GM13976 (cell line): Measurements from ENCODE around the gene SLC25A5.
A peak's percentile ranks its signal among the peaks of the same experiment; 100 is the strongest.

Experiments
- DNase-seq: peaks from one replicate; pipeline ENCODE4 v3.0.0; 2012; ENCODE audit warnings: low spot score
- in situ Hi-C: fragments of 300-500 bp; cut with MboI; formaldehyde crosslinking; loops from one replicate; pipeline ENCODE4 v1.12.0; 2022; ENCODE audit warnings: low sequenced_read_pairs, mixed read lengths, inconsistent platforms; ENCODE audit not compliant: unreplicated experiment
- TF ChIP-seq, protein P1 (sequence below): IDR thresholded peaks from 2 replicates; pipeline ENCODE4 v1.5.1; 2012; ENCODE audit warnings: borderline replicate concordance, mild to moderate bottlenecking; ENCODE audit not compliant: insufficient read depth; ENCODE audit errors: extremely low read depth, missing control alignments, control extremely low read depth

The SLC25A5 gene

DNA sequence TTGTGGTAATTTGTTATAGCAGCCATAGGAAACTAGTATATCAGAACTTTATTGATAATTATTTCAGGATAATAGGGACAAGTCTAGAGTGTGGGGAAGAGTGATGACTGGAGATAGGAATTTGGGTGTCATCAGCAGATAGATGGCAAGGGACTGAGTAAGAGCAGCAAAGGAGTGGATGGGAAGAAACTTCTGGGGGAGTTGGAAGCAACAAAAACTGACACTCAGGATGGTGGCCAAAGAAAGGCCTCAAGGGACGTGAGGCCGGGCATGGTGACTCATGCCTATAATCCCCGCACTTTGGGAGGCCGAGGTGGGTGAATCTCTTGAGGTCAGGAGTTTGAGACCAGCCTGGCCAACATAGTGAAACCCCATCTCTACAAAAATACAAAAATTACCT lies 9.1 kb upstream of the SLC25A5 start:
- in situ Hi-C loops, result no loop called here
- no peak for DNase-seq
- TF ChIP-seq, protein P1, sequence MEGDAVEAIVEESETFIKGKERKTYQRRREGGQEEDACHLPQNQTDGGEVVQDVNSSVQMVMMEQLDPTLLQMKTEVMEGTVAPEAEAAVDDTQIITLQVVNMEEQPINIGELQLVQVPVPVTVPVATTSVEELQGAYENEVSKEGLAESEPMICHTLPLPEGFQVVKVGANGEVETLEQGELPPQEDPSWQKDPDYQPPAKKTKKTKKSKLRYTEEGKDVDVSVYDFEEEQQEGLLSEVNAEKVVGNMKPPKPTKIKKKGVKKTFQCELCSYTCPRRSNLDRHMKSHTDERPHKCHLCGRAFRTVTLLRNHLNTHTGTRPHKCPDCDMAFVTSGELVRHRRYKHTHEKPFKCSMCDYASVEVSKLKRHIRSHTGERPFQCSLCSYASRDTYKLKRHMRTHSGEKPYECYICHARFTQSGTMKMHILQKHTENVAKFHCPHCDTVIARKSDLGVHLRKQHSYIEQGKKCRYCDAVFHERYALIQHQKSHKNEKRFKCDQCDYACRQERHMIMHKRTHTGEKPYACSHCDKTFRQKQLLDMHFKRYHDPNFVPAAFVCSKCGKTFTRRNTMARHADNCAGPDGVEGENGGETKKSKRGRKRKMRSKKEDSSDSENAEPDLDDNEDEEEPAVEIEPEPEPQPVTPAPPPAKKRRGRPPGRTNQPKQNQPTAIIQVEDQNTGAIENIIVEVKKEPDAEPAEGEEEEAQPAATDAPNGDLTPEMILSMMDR, result no peak

DNA sequence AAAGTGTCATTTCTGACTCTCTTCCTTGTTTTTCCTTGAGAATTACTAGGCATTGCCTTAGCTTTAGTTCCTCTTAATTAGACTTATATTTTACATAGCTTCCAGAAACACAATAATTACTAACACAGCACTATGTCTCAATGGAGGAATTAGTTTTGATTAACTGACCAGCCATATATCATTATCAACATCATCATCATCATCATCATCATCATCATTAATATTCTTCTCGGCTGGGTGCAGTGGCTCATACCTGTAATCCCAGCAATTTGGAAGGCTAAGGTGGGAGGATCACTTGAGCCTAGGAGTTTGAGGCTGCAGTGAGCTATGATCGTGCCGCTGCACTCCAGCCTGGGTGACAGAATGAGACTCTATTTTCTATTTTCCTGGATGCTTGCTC lies 2.7 kb upstream of the SLC25A5 start:
- in situ Hi-C loops, result no loop called here
- TF ChIP-seq, protein P1, result no peak
- no peak for DNase-seq

DNA sequence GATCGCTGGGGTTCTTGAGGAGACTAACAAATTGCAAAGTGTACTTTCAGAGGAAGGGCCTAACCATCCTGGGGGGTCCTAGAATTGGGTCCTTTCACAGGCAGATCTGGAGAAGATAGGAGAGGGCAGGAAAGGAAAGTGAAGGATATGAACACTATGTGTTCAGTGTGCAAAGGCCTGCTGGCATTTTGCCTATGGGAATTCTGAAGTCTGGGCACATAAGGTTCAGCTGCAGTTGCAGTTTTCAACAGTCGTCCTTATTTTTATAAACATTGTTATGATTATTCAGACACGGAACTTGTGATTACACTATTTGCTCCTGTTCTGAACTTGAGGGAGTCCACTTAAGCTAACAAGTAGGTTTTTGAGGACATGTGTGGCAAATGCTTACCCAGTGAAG lies 1.3 kb upstream of the SLC25A5 start:
- in situ Hi-C loops, result no loop called here
- DNase-seq, result no peak
- TF ChIP-seq, protein P1, result no peak

DNA sequence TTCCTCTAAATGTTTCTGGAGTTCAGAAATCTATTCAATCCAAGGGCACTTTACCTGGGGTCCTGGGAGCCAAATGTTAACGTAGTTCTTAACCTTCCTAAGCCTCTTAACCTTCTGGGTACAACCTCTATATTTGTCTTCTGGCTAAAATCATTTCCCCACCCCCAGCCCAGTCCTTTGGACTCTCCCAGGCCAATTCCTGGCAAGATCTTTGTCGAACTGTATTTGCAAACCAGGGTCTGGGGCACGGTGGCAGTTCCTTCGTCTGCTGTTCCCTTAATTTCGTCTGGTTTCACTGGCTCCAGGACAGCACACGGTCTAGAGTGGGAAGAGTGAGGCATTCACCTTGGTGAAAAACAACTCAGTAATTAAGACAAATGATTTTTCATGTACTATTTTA lies 811 bp upstream of the SLC25A5 start:
- DNase-seq, result no peak
- TF ChIP-seq, protein P1, result no peak
- in situ Hi-C loops, result no loop called here

DNA sequence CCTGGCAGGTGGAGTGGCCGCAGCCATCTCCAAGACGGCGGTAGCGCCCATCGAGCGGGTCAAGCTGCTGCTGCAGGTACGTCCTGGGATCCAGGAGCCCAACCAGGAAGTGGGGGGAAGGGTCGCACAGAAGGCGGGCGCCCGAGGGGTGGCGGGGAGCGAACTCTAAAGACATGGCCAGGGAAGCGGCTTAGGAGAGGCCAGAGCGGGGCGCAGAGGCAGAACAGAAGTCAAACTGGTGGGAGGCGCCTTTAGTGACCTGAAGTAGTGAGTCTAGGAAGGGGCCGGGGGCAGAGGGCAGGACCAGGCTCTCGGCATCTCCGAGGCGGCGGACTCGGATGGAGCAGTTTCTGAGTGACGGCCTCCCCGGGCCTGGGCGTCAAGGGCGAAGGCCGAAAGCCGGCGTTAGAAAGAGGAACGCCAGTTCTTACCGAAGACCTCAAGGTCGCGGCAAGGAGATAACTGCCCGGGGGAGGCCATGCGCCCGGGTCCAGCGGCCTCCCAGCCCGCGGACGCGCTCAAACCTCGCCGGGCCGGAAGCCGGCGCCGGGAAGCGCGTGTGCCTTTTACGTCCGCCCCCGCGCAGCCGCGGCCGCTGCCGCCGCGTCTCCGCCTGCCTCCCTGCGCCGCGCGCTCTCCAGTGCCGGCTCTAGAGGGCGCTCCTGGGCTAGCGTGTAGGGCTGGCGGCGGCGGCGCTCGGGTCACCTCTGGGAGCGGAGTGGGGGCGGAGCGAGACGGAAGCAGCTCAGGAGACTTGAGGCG lies 488 bp downstream of the SLC25A5 start:
- DNase-seq, result peak; percentile 83
- in situ Hi-C loops, result no loop called here
- TF ChIP-seq, protein P1, result peak; percentile 83

DNA sequence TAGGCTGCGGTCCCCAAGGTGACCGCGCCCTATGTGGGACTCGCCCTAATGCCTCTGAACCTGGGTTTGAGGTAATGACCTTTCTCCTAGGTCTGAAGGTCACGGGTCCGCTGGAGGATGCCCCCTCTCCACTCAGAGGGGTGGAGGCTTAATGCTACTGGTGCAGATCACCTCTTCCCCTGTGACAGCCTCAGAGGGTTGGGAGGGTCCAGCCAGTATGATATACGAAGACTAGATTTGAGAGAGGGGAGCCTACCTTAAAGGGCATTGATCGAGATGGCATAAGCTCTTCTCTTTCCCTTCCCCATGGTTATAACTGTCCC lies 1.0 kb downstream of the SLC25A5 start:
- DNase-seq, result no peak
- TF ChIP-seq, protein P1, result no peak
- in situ Hi-C loops, result no loop called here
